AG04449 (cell line): ENCODE measurements around the gene BTN2A1.

Source experiments
- CTCF ChIA-PET: fragments of 350-600 bp; formaldehyde crosslinking; extraction: SDS; loops from one replicate; lab custom pipeline; 2021; ENCODE audit warnings: antibody characterized with exemption; lab: Yijun Ruan, JAX
- POLR2A ChIA-PET: fragments of 400-600, 350-600 bp; formaldehyde crosslinking; extraction: SDS; loops from one replicate; lab custom pipeline; 2020; ENCODE audit warnings: antibody characterized with exemption, inconsistent platforms; lab: Yijun Ruan, JAX
- DNase-seq: peaks from one replicate; pipeline ENCODE4 v3.0.0-alpha.2; 2010; ENCODE audit warnings: low read depth, low spot score
- H3K4me3 ChIP-seq: 2 replicates; pipeline ENCODE4 v1.5.1; 2011; ENCODE audit warnings: low read depth, mild to moderate bottlenecking, control low read depth, low read length
- CTCF ChIP-seq: IDR thresholded peaks from one replicate; pipeline ENCODE4 v1.5.1; 2011; ENCODE audit warnings: mild to moderate bottlenecking, moderate library complexity, low read length, control low read depth, inconsistent platforms; ENCODE audit not compliant: insufficient read depth; ENCODE audit errors: missing control alignments

Gene BTN2A1

GRCh38 chr6:26478985-26479278, 21.2 kb downstream of the BTN2A1 start:
- no peak for DNase-seq
- POLR2A ChIA-PET = interaction anchor here (0.6 kb wide), 1 partner anchor 54 kb away, joined by 3 read pairs; no protein-coding TSS in a partner anchor
- TF ChIP-seq CTCF = no peak
- H3K4me3 ChIP-seq = no peak overlapping the region
- CTCF ChIA-PET = interaction anchor here (1.2 kb wide), 1 partner anchor 11 kb away, joined by 4 read pairs; no protein-coding TSS in a partner anchor

GRCh38 chr6:26482338-26482737, 24.6 kb downstream of the BTN2A1 start:
- no peak for TF ChIP-seq CTCF
- no peak overlapping the region for H3K4me3 ChIP-seq
- DNase-seq = no peak
- ChIA-PET CTCF (no interaction called here), POLR2A (no interaction called here)

GRCh38 chr6:26483727-26484126, 26.0 kb downstream of the BTN2A1 start:
- CTCF ChIA-PET = interaction anchor here (1.6 kb wide), 1 partner anchor 142 kb away, joined by 6 read pairs; no protein-coding TSS in a partner anchor
- POLR2A ChIA-PET = no interaction called here
- DNase-seq = no peak
- no peak for TF ChIP-seq CTCF
- H3K4me3 ChIP-seq = no peak overlapping the region

GRCh38 chr6:26484161-26484560, 26.4 kb downstream of the BTN2A1 start:
- POLR2A ChIA-PET = no interaction called here

GRCh38 chr6:26485112-26485780, 27.5 kb downstream of the BTN2A1 start:
- ChIA-PET CTCF (interaction anchor here (1.4 to 2.1 kb wide), 3 partner anchors 8 to 144 kb away, joined by 4 to 6 read pairs (median 6); no protein-coding TSS in a partner anchor), POLR2A (interaction anchor here (0.6 to 1.0 kb wide), 2 partner anchors 11 to 91 kb away, joined by 3 read pairs; no protein-coding TSS in a partner anchor)
- no peak for TF ChIP-seq CTCF
- no peak overlapping the region for H3K4me3 ChIP-seq
- no peak for DNase-seq

More at GRCh38 chr6:26484161-26484560, 26.4 kb downstream of the BTN2A1 start:
- no peak overlapping the region for H3K4me3 ChIP-seq
- TF ChIP-seq CTCF = no peak
- CTCF ChIA-PET = interaction anchor here (0.6 to 2.1 kb wide), 3 partner anchors 10 to 143 kb away, joined by 4 to 6 read pairs (median 6); no protein-coding TSS in a partner anchor
- DNase-seq = no peak

- no peak for DNase-seq
- H3K4me3 ChIP-seq = no peak overlapping the region
- CTCF ChIA-PET = interaction anchor here (1.5 kb wide), 1 partner anchor 15 kb away, joined by 4 read pairs; no protein-coding TSS in a partner anchor
- no peak for TF ChIP-seq CTCF
- POLR2A ChIA-PET = no interaction called here
Measured at GRCh38 chr6:26486358-26486757, 28.6 kb downstream of the BTN2A1 start.
